A172 (cell line): ENCODE data around the gene LPIN2. TPM values are rescaled to one million over a fixed set of nuclear protein-coding genes. Genes with fewer than 3 reads are reported as not detected.

Source experiments
- total RNA-seq: library from RNA; depleted of rRNA; stranded (reverse); fragments of >200 nt; shearing (Covaris generic); gene quantifications from 2 replicates; pipeline ENCODE4 v1.2.3, GENCODE V29; 2014; rRNA removed

Gene LPIN2
- total RNA-seq, 1 experiment from 2014 or later, result 26.1 TPM

Other genes starting within 250 kb of the LPIN2 start
- 1.7 and 4.3 TPM in 2 replicates for gene EMILIN2, start 166.1 kb downstream of the LPIN2 start, total RNA-seq
- gene MYOM1, start 206.8 kb upstream of the LPIN2 start, total RNA-seq, result not detected in 2 replicates
- gene MYL12A, start 234.7 kb upstream of the LPIN2 start, total RNA-seq, result 1,577 and 1,578 TPM in 2 replicates
- gene MYL12B, start 249.0 kb upstream of the LPIN2 start, total RNA-seq, result 633 and 743 TPM in 2 replicates